Gastrocnemius medialis (tissue), 4 donors: Measurements from ENCODE around the gene CDH23. TPM values are rescaled to one million over a fixed set of nuclear protein-coding genes. Genes with fewer than 3 reads are reported as not detected.

ENCODE experiments used
- ATAC-seq, 2 donors: fragments of 150-250 bp; one replicate each; pipeline ENCODE4 v1.9.1; 2016
- DNase-seq, 2 donors: peaks; one replicate each; pipeline ENCODE4 v3.0.0-alpha.2; 2019
- H3K27ac ChIP-seq, 4 donors: fragments of 200-600 bp; sonication (generic); 1 replicate in 1 of 4; 2 replicates in 3 of 4; pipeline ENCODE4 v1.5.1; 2016 to 2018; ENCODE audit warnings: mild to moderate bottlenecking in 2 of 4, moderate library complexity in 1 of 4
- H3K27me3 ChIP-seq, 3 donors: fragments of 200-600 bp; sonication (generic) in 2 of 3; 1 replicate in 1 of 3; 2 replicates in 2 of 3; pipeline versions ENCODE4 v1.5.1 to v1.6.0; 2016 to 2019; ENCODE audit warnings: mild to moderate bottlenecking in 1 of 3, moderate library complexity in 1 of 3
- H3K36me3 ChIP-seq, 2 donors: fragments of 200-600 bp; sonication (generic) in 1 of 2; one replicate each; pipeline ENCODE4 v1.5.1; 2017 to 2018
- H3K4me1 ChIP-seq, 2 donors: fragments of 200-600 bp; sonication (generic) in 1 of 2; one replicate each; pipeline ENCODE4 v1.5.1; 2016 to 2017; ENCODE audit warnings: mild to moderate bottlenecking in 2 of 2
- H3K4me3 ChIP-seq, 4 donors: fragments of 200-600 bp; sonication (generic) in 3 of 4; 1 replicate in 1 of 4; 2 replicates in 3 of 4; pipeline ENCODE4 v1.5.1; 2016 to 2019; ENCODE audit warnings: mild to moderate bottlenecking in 2 of 4
- H3K9me3 ChIP-seq, 3 donors: fragments of 200-600 bp; sonication (generic) in 2 of 3; 1 replicate in 1 of 3; 2 replicates in 2 of 3; pipeline ENCODE4 v1.5.1; 2016 to 2019
- POLR2A ChIP-seq, 2 donors: fragments of 450-650 bp; IDR thresholded peaks; one replicate each; pipeline ENCODE4 v1.6.1; 2017; ENCODE audit warnings: antibody characterized with exemption in 2 of 2, mild to moderate bottlenecking in 2 of 2, moderate library complexity in 2 of 2
- in situ Hi-C, 4 donors: fragments of 200-750 bp; cut with MboI; loops; one replicate each; pipeline versions ENCODE4 v1.15.0 to v1.8.0; 2017; ENCODE audit warnings: low sequenced_read_pairs in 4 of 4
- intact Hi-C: fragments of 100-400 bp; cut with DNase I; formaldehyde crosslinking; loops from one replicate; pipeline ENCODE4 v1.15.1; 2023; ENCODE audit warnings: low total_unique reads
- total RNA-seq, 4 donors: library from RNA; depleted of rRNA; stranded (reverse); fragments of >200 nt; gene quantifications; one replicate each; pipeline versions ENCODE4 v1.1.0 to v1.2.3, GENCODE V29; 2016
- TF ChIP-seq, protein P1 (sequence below), 5 experiments: fragments of 450-650 bp in 3 of 5; fragments of 200-600 bp in 2 of 5; sonication (generic) in 2 of 5; IDR thresholded peaks in 4 of 5; conservative IDR thresholded peaks in 1 of 5; 1 replicate in 4 of 5; 2 replicates in 1 of 5; pipeline ENCODE4 v1.5.1; 2016 to 2019; ENCODE audit warnings: antibody characterized with exemption in 5 of 5, mild to moderate bottlenecking in 3 of 5, moderate library complexity in 3 of 5

Gene CDH23
- total RNA-seq, 4 donors from 2014 or later, result 0.53 to 1.8 (median 1.2) TPM

DNA sequence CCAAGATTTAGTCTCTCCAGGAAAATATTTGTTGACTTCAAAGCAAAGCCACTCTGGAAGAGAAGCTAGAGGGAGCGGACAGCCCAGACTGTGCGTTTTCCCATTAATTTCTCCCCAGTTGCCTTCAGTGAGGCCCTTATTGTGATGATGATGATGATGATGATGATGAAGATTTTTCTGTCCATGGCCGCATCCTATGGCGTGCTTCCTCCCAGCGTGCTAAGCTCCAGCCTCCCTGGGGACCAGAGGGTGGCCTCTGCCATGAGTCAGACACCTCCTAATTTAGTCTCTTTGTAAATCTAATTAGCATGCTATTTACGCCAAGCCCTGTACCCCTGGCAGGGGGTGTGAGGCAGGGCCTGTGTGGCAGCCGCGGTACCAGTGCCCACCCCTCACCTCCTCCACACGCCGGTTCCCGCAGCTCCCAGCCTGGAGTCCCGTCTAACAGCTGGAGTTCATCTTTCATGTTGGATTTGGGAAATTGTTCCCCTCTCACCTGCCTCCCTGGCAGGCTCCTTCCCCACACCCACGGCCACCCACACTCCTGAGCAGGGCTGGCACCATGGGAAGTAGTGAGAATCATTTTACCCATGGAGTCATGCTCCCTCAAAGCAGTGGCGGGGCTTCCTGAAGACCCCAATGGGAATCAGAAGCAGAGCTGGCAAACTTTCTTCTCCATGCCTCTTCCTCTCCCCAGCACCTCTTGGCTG, 230.7 kb downstream of the CDH23 start:
- in situ Hi-C loops, result no loop called here
- DNase-seq (no peak), ATAC-seq (no peak)
- intact Hi-C loops, result no loop called here
- no peak for TF ChIP-seq POLR2A (IDR thresholded peaks at IDR 0.05)
- TF ChIP-seq, protein P1, sequence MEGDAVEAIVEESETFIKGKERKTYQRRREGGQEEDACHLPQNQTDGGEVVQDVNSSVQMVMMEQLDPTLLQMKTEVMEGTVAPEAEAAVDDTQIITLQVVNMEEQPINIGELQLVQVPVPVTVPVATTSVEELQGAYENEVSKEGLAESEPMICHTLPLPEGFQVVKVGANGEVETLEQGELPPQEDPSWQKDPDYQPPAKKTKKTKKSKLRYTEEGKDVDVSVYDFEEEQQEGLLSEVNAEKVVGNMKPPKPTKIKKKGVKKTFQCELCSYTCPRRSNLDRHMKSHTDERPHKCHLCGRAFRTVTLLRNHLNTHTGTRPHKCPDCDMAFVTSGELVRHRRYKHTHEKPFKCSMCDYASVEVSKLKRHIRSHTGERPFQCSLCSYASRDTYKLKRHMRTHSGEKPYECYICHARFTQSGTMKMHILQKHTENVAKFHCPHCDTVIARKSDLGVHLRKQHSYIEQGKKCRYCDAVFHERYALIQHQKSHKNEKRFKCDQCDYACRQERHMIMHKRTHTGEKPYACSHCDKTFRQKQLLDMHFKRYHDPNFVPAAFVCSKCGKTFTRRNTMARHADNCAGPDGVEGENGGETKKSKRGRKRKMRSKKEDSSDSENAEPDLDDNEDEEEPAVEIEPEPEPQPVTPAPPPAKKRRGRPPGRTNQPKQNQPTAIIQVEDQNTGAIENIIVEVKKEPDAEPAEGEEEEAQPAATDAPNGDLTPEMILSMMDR (IDR thresholded peaks at IDR 0.05 in 4 of 5, conservative IDR thresholded peaks at IDR 0.05 in 1 of 5), result no peak
- Histone ChIP-seq H3K36me3 (no peaks in the 10 kb centered on the region), H3K9me3 (no peaks in the 10 kb centered on the region), H3K4me3 (no peak overlapping the region), H3K27me3 (no peaks in the 10 kb centered on the region), H3K4me1 (peaks cover 0 to 7% of the 10 kb centered on the region in 2 donors), H3K27ac (no peak overlapping the region)

DNA sequence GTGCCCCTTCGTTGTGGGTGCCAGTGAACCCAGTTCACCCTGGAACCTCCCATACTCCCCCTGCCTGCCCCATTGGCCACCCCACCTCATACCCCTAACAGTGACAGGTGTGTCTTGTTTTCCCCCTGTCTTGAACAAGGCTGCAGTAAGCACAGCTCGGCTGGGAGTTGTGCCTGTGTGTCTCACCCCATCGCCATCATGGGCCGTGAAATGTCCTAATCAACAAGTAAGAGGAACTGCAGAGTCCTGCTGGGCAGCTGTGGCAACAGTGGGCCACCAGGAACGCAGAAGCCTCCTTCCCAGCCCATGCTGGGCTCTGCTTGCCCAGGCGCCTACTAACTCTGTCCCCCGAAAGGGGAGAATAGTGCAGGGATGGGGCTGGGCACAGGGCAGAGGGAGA, 231.2 kb downstream of the CDH23 start:
- H3K36me3 ChIP-seq, result no peaks in the 10 kb centered on the region
- H3K9me3 ChIP-seq, result no peaks in the 10 kb centered on the region
- intact Hi-C loops (no loop called here), in situ Hi-C loops (no loop called here)
- ATAC-seq (no peak), DNase-seq (no peak)
- peaks cover 0 to 1% of the 10 kb centered on the region in 2 donors for H3K4me1 ChIP-seq
- H3K27ac ChIP-seq, result no peak overlapping the region
- H3K27me3 ChIP-seq, result no peaks in the 10 kb centered on the region
- no peak overlapping the region for H3K4me3 ChIP-seq
- TF ChIP-seq, protein P1 (IDR thresholded peaks at IDR 0.05 in 4 of 5, conservative IDR thresholded peaks at IDR 0.05 in 1 of 5), result no peak
- no peak for TF ChIP-seq POLR2A (IDR thresholded peaks at IDR 0.05)

DNA sequence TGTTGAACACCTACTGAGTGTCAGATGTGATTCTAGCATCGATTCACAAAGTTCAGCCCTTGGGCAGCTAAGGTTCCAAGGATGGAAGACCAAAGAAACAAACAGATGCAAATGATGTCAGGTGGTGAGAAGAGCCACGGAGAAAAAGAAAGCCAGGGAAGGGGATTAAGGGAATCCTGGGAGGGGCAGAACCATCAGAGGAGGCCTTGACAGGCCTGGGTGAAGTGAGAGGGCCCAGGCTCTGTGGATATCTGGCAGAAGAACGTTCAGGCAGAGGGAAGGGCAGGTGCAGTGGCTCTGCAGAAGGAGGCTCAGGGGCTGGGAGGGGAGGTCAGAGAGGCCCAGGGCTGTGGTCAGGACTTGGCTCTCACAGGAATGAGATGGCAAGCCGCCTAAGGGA, 232.4 kb downstream of the CDH23 start:
- no peak overlapping the region for H3K4me3 ChIP-seq
- DNase-seq (no peak), ATAC-seq (no peak)
- no peaks in the 10 kb centered on the region for H3K4me1 ChIP-seq
- no peaks in the 10 kb centered on the region for H3K27me3 ChIP-seq
- intact Hi-C loops (no loop called here), in situ Hi-C loops (no loop called here)
- TF ChIP-seq, protein P1 (IDR thresholded peaks at IDR 0.05 in 4 of 5, conservative IDR thresholded peaks at IDR 0.05 in 1 of 5), result no peak
- TF ChIP-seq POLR2A (IDR thresholded peaks at IDR 0.05), result no peak
- no peaks in the 10 kb centered on the region for H3K36me3 ChIP-seq
- H3K9me3 ChIP-seq, result no peaks in the 10 kb centered on the region
- H3K27ac ChIP-seq, result no peak overlapping the region

DNA sequence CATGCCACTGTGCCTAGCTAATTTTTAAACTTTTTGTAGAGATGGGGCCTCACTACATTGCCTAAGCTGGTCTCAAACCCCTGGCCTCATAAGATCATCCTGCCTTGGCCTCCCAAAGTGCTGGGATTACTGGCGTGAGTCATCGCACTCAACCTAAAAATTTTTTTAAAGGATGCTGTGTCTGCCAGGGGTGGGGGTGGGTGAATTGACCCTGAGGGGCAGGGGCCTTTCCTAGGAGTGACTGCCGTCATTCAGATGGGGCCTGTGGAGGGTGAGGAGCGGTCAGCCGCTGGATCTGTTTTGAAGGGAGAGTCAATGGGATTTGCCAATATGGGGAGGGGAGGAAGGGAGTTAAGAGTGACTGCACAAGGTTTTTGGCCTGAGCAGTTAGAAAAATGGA, 233.4 kb downstream of the CDH23 start:
- Histone ChIP-seq H3K27ac (no peak overlapping the region), H3K4me1 (no peaks in the 10 kb centered on the region), H3K4me3 (no peak overlapping the region), H3K27me3 (no peaks in the 10 kb centered on the region), H3K36me3 (no peaks in the 10 kb centered on the region), H3K9me3 (no peaks in the 10 kb centered on the region)
- TF ChIP-seq, protein P1 (IDR thresholded peaks at IDR 0.05 in 4 of 5, conservative IDR thresholded peaks at IDR 0.05 in 1 of 5), result no peak
- no peak for TF ChIP-seq POLR2A (IDR thresholded peaks at IDR 0.05)
- intact Hi-C loops, result no loop called here
- ATAC-seq (no peak), DNase-seq (no peak)
- in situ Hi-C loops, result no loop called here
